Cardiac muscle cell (in vitro differentiated cells and primary cell): ENCODE data around the gene ULK3. TPM values are rescaled to one million over a fixed set of nuclear protein-coding genes. Genes with fewer than 3 reads are reported as not detected.

Experiments
- DNase-seq, 2 donors: peaks; one replicate each; pipeline versions ENCODE4 v3.0.0 to v3.0.0-alpha.2; 2010 to 2017; ENCODE audit warnings: low read depth in 1 of 2, low spot score in 1 of 2
- H3K27ac ChIP-seq: fragments of 200-600 bp; sonication (generic); 2 replicates; pipeline ENCODE4 v1.5.1; 2016
- H3K27me3 ChIP-seq: fragments of 200-600 bp; sonication (generic); 2 replicates; pipeline ENCODE4 v1.6.0; 2016; ENCODE audit warnings: control low read depth
- H3K36me3 ChIP-seq: fragments of 200-600 bp; sonication (generic); 2 replicates; pipeline ENCODE4 v1.5.1; 2016; ENCODE audit warnings: control low read depth
- H3K4me1 ChIP-seq: fragments of 200-600 bp; sonication (generic); 2 replicates; pipeline ENCODE4 v1.8.1; 2017; ENCODE audit warnings: low read depth, mild to moderate bottlenecking, mixed run types
- H3K4me3 ChIP-seq: fragments of 200-600 bp; sonication (generic); 2 replicates; pipeline ENCODE4 v1.5.1; 2016; ENCODE audit warnings: mild to moderate bottlenecking
- H3K9me3 ChIP-seq: fragments of 200-600 bp; sonication (generic); 2 replicates; pipeline ENCODE4 v1.5.1; 2017; ENCODE audit warnings: low read depth, mild to moderate bottlenecking, control low read depth
- CTCF ChIP-seq: IDR thresholded peaks from 2 replicates; pipeline ENCODE4 v1.5.1; 2012; ENCODE audit warnings: low read depth, mild to moderate bottlenecking, low read length
- polyA plus RNA-seq: library from polyadenylated mRNA; unstranded; fragments of >200 nt; fragmentation: Nextera tagmentation; extraction: Ambion mirVana; gene quantifications from 2 replicates; pipeline ENCODE4 v1.2.1, GENCODE V29; 2016
- total RNA-seq: library from RNA; depleted of rRNA; stranded (reverse); fragments of >200 nt; gene quantifications from 2 replicates; pipeline ENCODE4 v1.2.3, GENCODE V29; 2016

Gene ULK3
- total and polyA plus RNA-seq, 2 experiments from 2014 or later, result 39.5 to 54.6 TPM

GRCh38 chr15:74850393-74850792, 7.4 kb upstream of the ULK3 start:
- no peak overlapping the region for H3K27ac ChIP-seq
- peaks cover 40% of the 10 kb centered on the region for H3K36me3 ChIP-seq
- no peak overlapping the region for H3K4me3 ChIP-seq
- DNase-seq, result no peak
- no peaks in the 10 kb centered on the region for H3K27me3 ChIP-seq
- TF ChIP-seq CTCF, result no peak
- no peaks in the 10 kb centered on the region for H3K9me3 ChIP-seq
- H3K4me1 ChIP-seq, result no peaks in the 10 kb centered on the region

GRCh38 chr15:74847432-74847831, 4.5 kb upstream of the ULK3 start:
- Histone ChIP-seq H3K36me3 (peaks cover 31% of the 10 kb centered on the region), H3K9me3 (no peaks in the 10 kb centered on the region), H3K27ac (no peak overlapping the region), H3K27me3 (no peaks in the 10 kb centered on the region), H3K4me1 (peaks cover 5% of the 10 kb centered on the region), H3K4me3 (no peak overlapping the region)
- DNase-seq, result no peak
- TF ChIP-seq CTCF, result no peak

DNA sequence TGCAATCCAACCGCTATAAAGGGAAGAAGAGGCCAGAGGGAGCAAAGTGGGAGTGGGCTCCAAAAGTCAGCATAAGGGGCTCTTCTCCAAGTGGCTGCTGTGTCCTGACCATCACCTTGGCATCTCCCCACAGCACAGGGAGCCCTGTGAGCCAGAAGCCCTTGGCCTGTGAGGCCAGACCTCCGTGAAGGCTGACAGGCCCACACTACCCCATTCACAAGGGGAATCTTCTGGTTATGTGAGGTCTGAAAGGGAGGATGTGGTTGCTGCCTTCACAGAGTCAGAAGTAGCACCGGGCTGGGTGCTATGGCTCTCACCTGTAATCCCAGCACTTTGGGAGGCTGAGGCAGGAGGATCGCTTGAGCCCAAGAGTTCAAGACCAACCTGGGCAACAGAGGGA, 2.6 kb upstream of the ULK3 start:
- no peak overlapping the region for H3K4me3 ChIP-seq

DNA sequence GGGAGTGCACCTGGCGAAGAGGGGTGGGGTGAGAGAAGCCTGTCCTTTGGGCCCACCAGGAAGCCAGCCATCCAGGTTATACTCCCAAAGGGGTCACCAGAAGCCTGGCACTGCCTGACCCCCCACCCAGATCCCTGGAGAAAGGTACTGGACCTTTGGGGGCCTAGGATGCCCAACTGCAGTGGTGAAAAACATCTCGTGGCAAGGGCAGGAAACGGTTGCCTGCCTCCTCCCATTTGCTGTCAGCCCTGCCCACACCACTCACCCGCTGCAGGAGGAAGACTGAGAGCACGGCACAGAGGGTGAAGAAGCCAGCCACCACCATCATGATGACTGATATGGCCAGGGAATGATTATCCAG, 2.2 kb upstream of the ULK3 start:
- no peaks in the 10 kb centered on the region for H3K27me3 ChIP-seq
- H3K4me3 ChIP-seq, result no peak overlapping the region
- TF ChIP-seq CTCF, result no peak
- H3K9me3 ChIP-seq, result no peaks in the 10 kb centered on the region
- peaks cover 5% of the 10 kb centered on the region for H3K4me1 ChIP-seq
- H3K36me3 ChIP-seq, result peaks cover 21% of the 10 kb centered on the region
- no peak for DNase-seq
- no peak overlapping the region for H3K27ac ChIP-seq

More for the DNA sequence above, 2.6 kb upstream of the ULK3 start:
- no peak for TF ChIP-seq CTCF
- H3K9me3 ChIP-seq, result no peaks in the 10 kb centered on the region
- H3K27me3 ChIP-seq, result no peaks in the 10 kb centered on the region
- peaks cover 21% of the 10 kb centered on the region for H3K36me3 ChIP-seq
- no peak for DNase-seq
- peaks cover 5% of the 10 kb centered on the region for H3K4me1 ChIP-seq
- H3K27ac ChIP-seq, result no peak overlapping the region

DNA sequence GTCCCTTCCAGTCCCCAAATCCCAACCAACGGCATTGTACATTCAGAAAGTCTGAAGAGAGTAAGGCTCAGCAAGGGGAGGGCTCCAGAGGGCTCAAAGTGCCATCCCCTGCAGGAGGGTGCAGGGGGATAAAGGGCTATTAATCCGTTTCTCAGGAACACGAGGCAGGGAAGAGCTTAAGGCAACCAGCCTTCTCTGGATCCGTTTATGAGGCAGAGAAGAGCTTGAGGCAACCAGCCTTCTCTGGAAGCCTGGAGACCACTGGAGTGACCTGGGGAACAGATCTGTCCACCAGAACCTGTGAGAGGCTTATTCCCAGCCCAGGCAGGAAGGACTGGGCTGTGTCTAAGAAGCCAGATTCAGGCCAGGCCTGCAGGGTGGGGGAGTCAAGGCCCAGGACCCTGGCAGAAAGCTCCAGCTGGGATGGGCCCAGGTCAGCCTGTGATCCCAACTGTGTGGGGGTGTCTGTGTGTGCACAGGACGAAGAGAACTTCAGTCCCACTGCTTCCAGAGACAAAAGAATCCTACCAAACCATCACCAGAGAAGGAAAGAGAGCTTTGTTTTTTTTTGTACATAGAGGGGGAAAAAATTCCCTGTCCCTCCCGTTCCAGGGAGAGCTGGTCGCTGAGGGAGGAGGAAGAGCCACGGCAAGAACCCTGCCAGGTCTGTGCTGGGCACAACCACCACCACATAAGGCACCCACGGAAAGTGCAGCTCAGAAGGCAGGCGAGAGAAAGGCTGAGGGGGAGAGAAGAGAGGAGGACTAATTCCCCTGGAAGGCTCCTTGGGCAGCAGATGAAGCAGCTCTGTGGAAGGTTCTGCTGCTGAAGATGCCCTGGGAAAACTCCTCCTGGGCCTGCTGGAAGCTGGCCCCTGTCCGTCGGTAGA, 1.6 kb upstream of the ULK3 start:
- no peaks in the 10 kb centered on the region for H3K27me3 ChIP-seq
- H3K9me3 ChIP-seq, result no peaks in the 10 kb centered on the region
- H3K36me3 ChIP-seq, result peaks cover 18% of the 10 kb centered on the region
- no peak for TF ChIP-seq CTCF
- H3K27ac ChIP-seq, result no peak overlapping the region
- no peak overlapping the region for H3K4me3 ChIP-seq
- DNase-seq, result no peak
- peaks cover 5% of the 10 kb centered on the region for H3K4me1 ChIP-seq
